OCI-LY7 (cell line): ENCODE measurements around the gene KIAA1671. TPM values are rescaled to one million over a fixed set of nuclear protein-coding genes. Genes with fewer than 3 reads are reported as not detected.

ENCODE experiments used
- BruUV-seq: library from RNA; stranded (reverse); fragments of 400-500 nt; replicated peaks from 2 replicates; lab custom pipeline; 2021; lab: Mats Ljungman, UMichigan
- CTCF ChIA-PET: fragments of 300-600 bp; sonication (Branson Sonifier 250); formaldehyde crosslinking; loops from one replicate; lab custom pipeline; 2022; ENCODE audit warnings: antibody characterized with exemption; ENCODE audit not compliant: unreplicated experiment; lab: Charles Lee
- POLR2A ChIA-PET: fragments of 300-600 bp; sonication (Branson Sonifier 250); formaldehyde crosslinking; loops from one replicate; lab custom pipeline; 2022; ENCODE audit warnings: antibody characterized with exemption; lab: Charles Lee
- DNase-seq: peaks from one replicate; pipeline ENCODE4 v3.0.0-alpha.2; 2015; ENCODE audit warnings: low spot score
- H2AFZ ChIP-seq: fragments of 200-600 bp; sonication (generic), shearing (Covaris generic); 2 replicates; pipeline ENCODE4 v1.6.1; 2014; ENCODE audit warnings: mild to moderate bottlenecking, antibody characterized with exemption, low read length, moderate library complexity
- H3K27ac ChIP-seq: fragments of 200-600 bp; sonication (generic); 2 replicates; pipeline ENCODE4 v1.5.1; 2014; ENCODE audit warnings: mixed run types, low read depth, mild to moderate bottlenecking, moderate library complexity, low read length, inconsistent platforms; ENCODE audit not compliant: poor library complexity, severe bottlenecking
- H3K36me3 ChIP-seq: fragments of 200-600 bp; sonication (generic); 2 replicates; pipeline ENCODE4 v1.6.1; 2014; ENCODE audit warnings: mild to moderate bottlenecking, antibody characterized with exemption, low read length, moderate library complexity, mixed read lengths; ENCODE audit not compliant: insufficient read depth
- H3K4me1 ChIP-seq: fragments of 200-600 bp; sonication (generic); 2 replicates; pipeline ENCODE4 v1.5.1; 2014; ENCODE audit warnings: mild to moderate bottlenecking, low read length; ENCODE audit not compliant: insufficient read depth, poor library complexity, severe bottlenecking
- H3K4me2 ChIP-seq: fragments of 200-600 bp; sonication (generic); 2 replicates; pipeline ENCODE4 v1.6.1; 2014; ENCODE audit warnings: mild to moderate bottlenecking, low read length
- H3K4me3 ChIP-seq: fragments of 200-600 bp; sonication (generic); 2 replicates; pipeline ENCODE4 v1.5.1; 2014; ENCODE audit warnings: mild to moderate bottlenecking, low read depth, low read length; ENCODE audit not compliant: poor library complexity, severe bottlenecking
- H3K79me2 ChIP-seq: fragments of 200-600 bp; sonication (generic); 2 replicates; pipeline ENCODE4 v1.6.1; 2016; ENCODE audit warnings: low read depth, mild to moderate bottlenecking, low read length, moderate library complexity, mixed read lengths; ENCODE audit not compliant: insufficient read depth
- H3K9me2 ChIP-seq: fragments of 200-600 bp; sonication (generic); 2 replicates; pipeline ENCODE4 v1.6.1; 2016; ENCODE audit warnings: mild to moderate bottlenecking, low read length, mixed read lengths; ENCODE audit not compliant: insufficient read depth
- H3K9me3 ChIP-seq: fragments of 200-600 bp; sonication (generic); 2 replicates; pipeline ENCODE4 v1.6.1; 2014; ENCODE audit warnings: mild to moderate bottlenecking, mixed run types, low read length, mixed read lengths
- H4K20me1 ChIP-seq: fragments of 200-600 bp; sonication (generic); 2 replicates; pipeline ENCODE4 v1.6.1; 2014; ENCODE audit warnings: mild to moderate bottlenecking, antibody characterized with exemption, low read length, moderate library complexity, mixed read lengths; ENCODE audit not compliant: insufficient read depth
- CTCF ChIP-seq: fragments of 200-600 bp; sonication (generic); conservative IDR thresholded peaks from 2 replicates; pipeline ENCODE4 v1.5.1; 2014; ENCODE audit warnings: mild to moderate bottlenecking, antibody characterized with exemption, low read length, moderate library complexity, mixed read lengths
- EZH2phosphoT487 ChIP-seq: fragments of 200-600 bp; sonication (generic); IDR thresholded peaks from 2 replicates; pipeline ENCODE4 v1.6.1; 2018; ENCODE audit warnings: low read depth, borderline replicate concordance, mild to moderate bottlenecking, mixed run types, antibody characterized with exemption, low read length, moderate library complexity, mixed read lengths
- intact Hi-C: fragments of 100-400 bp; cut with micrococcal nuclease; formaldehyde crosslinking; loops from one replicate; pipeline ENCODE4 v1.10.0; 2022; ENCODE audit not compliant: unreplicated experiment
- total RNA-seq, 2 experiments: library from RNA; depleted of rRNA in 1 of 2; stranded (reverse); fragments of >200 nt in 1 of 2; shearing (Covaris generic) in 1 of 2; gene quantifications; 2 replicates each; pipeline ENCODE4 v1.2.3, GENCODE V29; 2014 to 2022

Gene KIAA1671
- total RNA-seq, 2 experiments from 2014 or later, result not detected

GRCh38 chr22:25050566-25050965 is 98.0 kb downstream of the KIAA1671 start:
- no peaks in the 10 kb centered on the region for H3K9me2 ChIP-seq
- 0 out of 2 replicates have a peak, but pooled peaks cover 4% of the 10 kb centered on the region for H3K9me3 ChIP-seq
- no peaks in the 10 kb centered on the region for H4K20me1 ChIP-seq
- H3K4me1 ChIP-seq, result no peaks in the 10 kb centered on the region
- no peak for TF ChIP-seq EZH2phosphoT487
- no peak for TF ChIP-seq CTCF
- no peak overlapping the region for H3K4me3 ChIP-seq
- no TSS peak for BruUV-seq
- CTCF ChIA-PET, result no interaction called here
- POLR2A ChIA-PET, result no interaction called here
- DNase-seq, result no peak
- no peak overlapping the region for H2AFZ ChIP-seq
- H3K4me2 ChIP-seq, result no peak overlapping the region
- H3K36me3 ChIP-seq, result no peaks in the 10 kb centered on the region
- H3K79me2 ChIP-seq, result no peaks in the 10 kb centered on the region
- intact Hi-C loops, result no loop called here
- no peak overlapping the region for H3K27ac ChIP-seq

- H3K36me3 ChIP-seq, result no peaks in the 10 kb centered on the region
- POLR2A ChIA-PET, result no interaction called here
- no peak for TF ChIP-seq EZH2phosphoT487
- TF ChIP-seq CTCF, result peak; percentile 72
- DNase-seq, result no peak
- no peak overlapping the region for H3K4me3 ChIP-seq
- intact Hi-C loops, result no loop called here
- H2AFZ ChIP-seq, result no peak overlapping the region
- H3K4me1 ChIP-seq, result no peaks in the 10 kb centered on the region
- BruUV-seq, result no TSS peak
- no peaks in the 10 kb centered on the region for H3K9me2 ChIP-seq
- H3K79me2 ChIP-seq, result no peaks in the 10 kb centered on the region
- CTCF ChIA-PET, result no interaction called here
- H3K4me2 ChIP-seq, result no peak overlapping the region
- H4K20me1 ChIP-seq, result no peaks in the 10 kb centered on the region
- no peak overlapping the region for H3K27ac ChIP-seq
- 0 out of 2 replicates have a peak, but pooled peaks cover 4% of the 10 kb centered on the region for H3K9me3 ChIP-seq
These were observed 98.6 kb downstream of the KIAA1671 start for GRCh38 chr22:25051073-25051472.

- TF ChIP-seq CTCF (no peak), EZH2phosphoT487 (no peak)
- BruUV-seq, result no TSS peak
- Histone ChIP-seq H4K20me1 (no peaks in the 10 kb centered on the region), H3K4me2 (no peak overlapping the region), H3K79me2 (no peaks in the 10 kb centered on the region), H2AFZ (no peak overlapping the region), H3K27ac (no peak overlapping the region), H3K4me1 (no peaks in the 10 kb centered on the region), H3K36me3 (no peaks in the 10 kb centered on the region), H3K9me2 (no peaks in the 10 kb centered on the region), H3K9me3 (0 out of 2 replicates have a peak, but pooled peaks cover 4% of the 10 kb centered on the region), H3K4me3 (no peak overlapping the region)
- DNase-seq, result no peak
- intact Hi-C loops, result no loop called here
- POLR2A ChIA-PET, result no interaction called here
- CTCF ChIA-PET, result no interaction called here
These were observed 99.6 kb downstream of the KIAA1671 start for GRCh38 chr22:25051983-25052710.
